ENCODE measurements around the gene MAOB.

The MAOB gene

DNA sequence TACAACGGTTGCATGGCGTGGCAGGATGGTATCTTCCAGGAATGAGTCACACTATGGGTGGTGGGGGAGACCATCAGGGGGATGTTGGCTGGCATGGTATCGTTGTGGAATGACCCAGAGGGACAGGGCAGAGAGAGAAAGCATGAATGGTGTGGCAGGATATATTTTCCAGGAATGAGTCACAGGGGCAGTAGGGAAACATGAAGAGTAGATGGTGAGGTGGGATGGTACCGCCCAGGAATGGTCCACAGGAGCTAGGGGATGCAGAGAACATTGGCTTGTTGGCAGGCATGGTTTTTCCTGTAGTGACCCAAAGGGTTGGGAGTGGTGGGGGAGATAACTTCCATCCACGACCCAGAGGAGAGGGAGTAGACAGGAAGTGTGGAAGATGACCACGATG lies 163.7 kb downstream of the MAOB start:
- Histone ChIP-seq H3K4me2 (ENCODE audit: low read length) (no peak overlapping the region), H2AFZ (ENCODE audit: low read length) (no peak overlapping the region), H3K79me2 (ENCODE audit: insufficient read depth, low read length) (no peaks in the 10 kb centered on the region), H3K9ac (ENCODE audit: low read length) (no peak overlapping the region), H3F3A (ENCODE audit: insufficient read depth, low read length) (no peaks in the 10 kb centered on the region), H3K4me3 (ENCODE audit: low read depth, low read length, poor library complexity, severe bottlenecking) (no peak overlapping the region), H3K4me1 (ENCODE audit: insufficient read depth, low read length, severe bottlenecking) (no peaks in the 10 kb centered on the region), H3K9me3 (ENCODE audit: low read length) (no peaks in the 10 kb centered on the region), H4K20me1 (ENCODE audit: insufficient read depth, low read length) (no peaks in the 10 kb centered on the region), H3K27ac (ENCODE audit: low read depth, low read length, poor library complexity, severe bottlenecking) (no peak overlapping the region), H3K36me3 (ENCODE audit: insufficient read depth, low read length) (no peaks in the 10 kb centered on the region), H3K27me3 (ENCODE audit: insufficient read depth, low read length) (no peaks in the 10 kb centered on the region), H3K9me2 (ENCODE audit: low read depth, low read length) (no peaks in the 10 kb centered on the region)
- TF ChIP-seq EZH2 (IDR thresholded peaks at IDR 0.05; ENCODE audit: borderline replicate concordance, low read length), result no peak
- TF ChIP-seq, protein P1, sequence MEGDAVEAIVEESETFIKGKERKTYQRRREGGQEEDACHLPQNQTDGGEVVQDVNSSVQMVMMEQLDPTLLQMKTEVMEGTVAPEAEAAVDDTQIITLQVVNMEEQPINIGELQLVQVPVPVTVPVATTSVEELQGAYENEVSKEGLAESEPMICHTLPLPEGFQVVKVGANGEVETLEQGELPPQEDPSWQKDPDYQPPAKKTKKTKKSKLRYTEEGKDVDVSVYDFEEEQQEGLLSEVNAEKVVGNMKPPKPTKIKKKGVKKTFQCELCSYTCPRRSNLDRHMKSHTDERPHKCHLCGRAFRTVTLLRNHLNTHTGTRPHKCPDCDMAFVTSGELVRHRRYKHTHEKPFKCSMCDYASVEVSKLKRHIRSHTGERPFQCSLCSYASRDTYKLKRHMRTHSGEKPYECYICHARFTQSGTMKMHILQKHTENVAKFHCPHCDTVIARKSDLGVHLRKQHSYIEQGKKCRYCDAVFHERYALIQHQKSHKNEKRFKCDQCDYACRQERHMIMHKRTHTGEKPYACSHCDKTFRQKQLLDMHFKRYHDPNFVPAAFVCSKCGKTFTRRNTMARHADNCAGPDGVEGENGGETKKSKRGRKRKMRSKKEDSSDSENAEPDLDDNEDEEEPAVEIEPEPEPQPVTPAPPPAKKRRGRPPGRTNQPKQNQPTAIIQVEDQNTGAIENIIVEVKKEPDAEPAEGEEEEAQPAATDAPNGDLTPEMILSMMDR (IDR thresholded peaks at IDR 0.05; ENCODE audit: low read length), result no peak

DNA sequence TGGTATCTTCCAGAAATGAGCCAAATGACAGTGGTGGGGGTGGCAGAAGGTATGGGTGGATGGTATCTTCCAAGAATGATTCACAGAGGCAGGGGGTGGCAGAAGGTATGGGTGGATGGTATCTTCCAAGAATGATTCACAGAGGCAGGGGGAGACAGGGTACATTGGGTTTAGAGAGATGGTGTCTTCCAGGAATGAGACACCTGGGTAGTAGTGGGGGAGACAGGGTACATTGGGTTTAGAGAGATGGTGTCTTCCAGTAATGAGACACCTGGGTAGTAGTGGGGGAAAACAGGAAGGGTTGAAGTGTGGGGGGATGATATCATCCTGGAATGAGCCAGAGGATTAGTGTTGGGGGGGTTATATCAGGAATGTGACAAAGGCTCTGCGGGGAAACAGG lies 164.2 kb downstream of the MAOB start:
- Histone ChIP-seq H3K4me3 (ENCODE audit: low read depth, low read length, poor library complexity, severe bottlenecking) (no peak overlapping the region), H3K9me3 (ENCODE audit: low read length) (no peaks in the 10 kb centered on the region)

DNA sequence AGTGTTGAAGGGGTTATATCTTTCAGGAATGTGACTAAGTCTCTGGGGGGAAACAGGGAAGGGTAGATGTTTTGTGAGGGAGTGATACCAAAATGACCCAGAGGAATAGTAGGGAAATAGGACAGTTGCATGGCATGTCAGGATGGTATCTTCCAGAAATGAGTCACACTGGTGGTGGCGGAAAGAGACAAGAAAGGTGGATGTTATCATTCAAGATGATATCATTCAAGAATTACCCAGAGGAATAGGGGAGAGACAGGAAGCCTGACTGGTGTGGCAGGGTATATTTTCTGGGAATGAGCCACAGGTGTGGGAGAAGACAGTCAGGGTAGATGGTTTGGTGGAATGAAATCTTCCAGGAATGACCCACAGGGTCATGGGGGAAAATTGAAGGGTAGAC lies 165.1 kb downstream of the MAOB start:
- H3F3A ChIP-seq (ENCODE audit: insufficient read depth, low read length), result no peaks in the 10 kb centered on the region
- H3K36me3 ChIP-seq (ENCODE audit: insufficient read depth, low read length), result no peaks in the 10 kb centered on the region
- H3K4me3 ChIP-seq (ENCODE audit: low read depth, low read length, poor library complexity, severe bottlenecking), result no peak overlapping the region
- no peak overlapping the region for H3K9ac ChIP-seq (ENCODE audit: low read length)
- TF ChIP-seq, protein P1 (IDR thresholded peaks at IDR 0.05; ENCODE audit: low read length), result no peak
- TF ChIP-seq EZH2 (IDR thresholded peaks at IDR 0.05; ENCODE audit: borderline replicate concordance, low read length), result no peak
- H3K27ac ChIP-seq (ENCODE audit: low read depth, low read length, poor library complexity, severe bottlenecking), result no peak overlapping the region
- no peak overlapping the region for H2AFZ ChIP-seq (ENCODE audit: low read length)
- H3K4me2 ChIP-seq (ENCODE audit: low read length), result no peak overlapping the region
- no peaks in the 10 kb centered on the region for H3K9me3 ChIP-seq (ENCODE audit: low read length)
- no peaks in the 10 kb centered on the region for H4K20me1 ChIP-seq (ENCODE audit: insufficient read depth, low read length)
- H3K79me2 ChIP-seq (ENCODE audit: insufficient read depth, low read length), result no peaks in the 10 kb centered on the region
- no peaks in the 10 kb centered on the region for H3K27me3 ChIP-seq (ENCODE audit: insufficient read depth, low read length)
- H3K9me2 ChIP-seq (ENCODE audit: low read depth, low read length), result no peaks in the 10 kb centered on the region
- no peaks in the 10 kb centered on the region for H3K4me1 ChIP-seq (ENCODE audit: insufficient read depth, low read length, severe bottlenecking)

More for the DNA sequence above, 164.2 kb downstream of the MAOB start:
- Histone ChIP-seq H4K20me1 (ENCODE audit: insufficient read depth, low read length) (no peaks in the 10 kb centered on the region), H3K27ac (ENCODE audit: low read depth, low read length, poor library complexity, severe bottlenecking) (no peak overlapping the region), H3K4me1 (ENCODE audit: insufficient read depth, low read length, severe bottlenecking) (no peaks in the 10 kb centered on the region), H3K79me2 (ENCODE audit: insufficient read depth, low read length) (no peaks in the 10 kb centered on the region), H3K9ac (ENCODE audit: low read length) (no peak overlapping the region), H3K27me3 (ENCODE audit: insufficient read depth, low read length) (no peaks in the 10 kb centered on the region), H3K9me2 (ENCODE audit: low read depth, low read length) (no peaks in the 10 kb centered on the region), H2AFZ (ENCODE audit: low read length) (no peak overlapping the region), H3K4me2 (ENCODE audit: low read length) (no peak overlapping the region), H3K36me3 (ENCODE audit: insufficient read depth, low read length) (no peaks in the 10 kb centered on the region), H3F3A (ENCODE audit: insufficient read depth, low read length) (no peaks in the 10 kb centered on the region)
- no peak for TF ChIP-seq EZH2 (IDR thresholded peaks at IDR 0.05; ENCODE audit: borderline replicate concordance, low read length)
- TF ChIP-seq, protein P1 (IDR thresholded peaks at IDR 0.05; ENCODE audit: low read length), result no peak
